Endothelial cell of umbilical vein (primary cell): ENCODE measurements around the gene INPP5E. TPM values are rescaled to one million over a fixed set of nuclear protein-coding genes. Genes with fewer than 3 reads are reported as not detected.

ENCODE experiments used
- BruUV-seq: library from RNA; stranded (reverse); fragments of 400-500 nt; replicated peaks from 2 replicates; lab custom pipeline; 2021; lab: Mats Ljungman, UMichigan
- CTCF ChIA-PET: fragments of 300-600, 350-600 bp; sonication (Branson Sonifier 250); formaldehyde crosslinking; loops from one replicate; lab custom pipeline; 2021; ENCODE audit warnings: antibody characterized with exemption, inconsistent platforms; lab: Charles Lee
- POLR2A ChIA-PET: fragments of 300-600, 350-600 bp; sonication (Branson Sonifier 250); formaldehyde crosslinking; loops from one replicate; lab custom pipeline; 2021; ENCODE audit warnings: antibody characterized with exemption, inconsistent platforms; lab: Charles Lee
- DNase-seq: peaks from one replicate; pipeline ENCODE4 v3.0.0-alpha.2; 2011; ENCODE audit warnings: low read depth, low spot score
- FAIRE-seq: peaks from 2 replicates; lab custom pipeline; 2011; peaks lifted over from hg19 to GRCh38; lab: Jason Lieb, UNC
- H2AFZ ChIP-seq: 2 replicates; pipeline ENCODE4 v1.6.0; 2012; ENCODE audit warnings: low read depth, low read length, control low read depth, inconsistent platforms
- H3K27ac ChIP-seq: 2 replicates; pipeline ENCODE4 v1.5.1; 2011; ENCODE audit warnings: low read depth, mild to moderate bottlenecking, control low read depth, low read length, moderate library complexity; ENCODE audit not compliant: insufficient read depth
- H3K27me3 ChIP-seq, 2 experiments: 2 replicates each; pipeline versions ENCODE4 v1.6.0 to v1.6.1; 2011; ENCODE audit warnings: low read length in 2 of 2, mixed read lengths in 1 of 2; ENCODE audit not compliant: control insufficient read depth in 2 of 2, insufficient read depth in 2 of 2
- H3K36me3 ChIP-seq, 2 experiments: 2 replicates in 1 of 2; 3 replicates in 1 of 2; pipeline ENCODE4 v1.5.1; 2011; ENCODE audit warnings: low read length in 2 of 2, mild to moderate bottlenecking in 1 of 2, moderate library complexity in 1 of 2; ENCODE audit not compliant: control insufficient read depth in 2 of 2, insufficient read depth in 2 of 2; ENCODE audit errors: extremely low read depth in 1 of 2
- H3K4me1 ChIP-seq: 3 replicates; pipeline ENCODE4 v1.5.1; 2011; ENCODE audit warnings: mild to moderate bottlenecking, low read length; ENCODE audit not compliant: control insufficient read depth, insufficient read depth; ENCODE audit errors: extremely low read depth
- H3K4me2 ChIP-seq: 2 replicates; pipeline ENCODE4 v1.6.1; 2011; ENCODE audit warnings: low read length, control low read depth, mixed read lengths; ENCODE audit not compliant: insufficient read depth
- H3K4me3 ChIP-seq, 3 experiments: fragments of 200-600 bp in 1 of 3; sonication (generic), shearing (Covaris generic) in 1 of 3; replicated peaks in 1 of 3; 2 replicates each; pipeline ENCODE4 v1.5.1; 2011 to 2016; ENCODE audit warnings: control low read depth in 3 of 3, low read length in 3 of 3, mild to moderate bottlenecking in 2 of 3, inconsistent platforms in 1 of 3, low read depth in 1 of 3, moderate library complexity in 1 of 3; ENCODE audit not compliant: insufficient read depth in 1 of 3
- H3K79me2 ChIP-seq: 2 replicates; pipeline ENCODE4 v1.6.0; 2012; ENCODE audit warnings: low read length, inconsistent platforms; ENCODE audit not compliant: control insufficient read depth, insufficient read depth
- H3K9ac ChIP-seq: replicated peaks from 2 replicates; pipeline ENCODE3; 2011; ENCODE audit warnings: low read length, control low read depth; ENCODE audit not compliant: insufficient read depth; ENCODE audit errors: extremely low read depth
- H3K9me1 ChIP-seq: replicated peaks from 3 replicates; pipeline ENCODE4 v1.6.0; 2011; ENCODE audit warnings: mild to moderate bottlenecking, low read length; ENCODE audit not compliant: control insufficient read depth, insufficient read depth; ENCODE audit errors: extremely low read depth
- H3K9me3 ChIP-seq: replicated peaks from 2 replicates; pipeline ENCODE4 v1.5.1; 2012; ENCODE audit warnings: low read length, inconsistent platforms; ENCODE audit not compliant: control insufficient read depth, insufficient read depth
- H4K20me1 ChIP-seq: replicated peaks from 2 replicates; pipeline ENCODE3; 2011; ENCODE audit warnings: mild to moderate bottlenecking, low read length; ENCODE audit not compliant: control insufficient read depth, insufficient read depth; ENCODE audit errors: extremely low read depth
- EZH2 ChIP-seq: IDR thresholded peaks from 2 replicates; pipeline ENCODE4 v1.6.1; 2012; ENCODE audit warnings: borderline replicate concordance, low read depth, mild to moderate bottlenecking, moderate library complexity, low read length, inconsistent platforms; ENCODE audit not compliant: severe bottlenecking
- FOS ChIP-seq: IDR thresholded peaks from 2 replicates; pipeline ENCODE4 v1.6.1; 2011; ENCODE audit warnings: mild to moderate bottlenecking, low read length, moderate library complexity, borderline replicate concordance; ENCODE audit not compliant: insufficient read depth
- GATA2 ChIP-seq: IDR thresholded peaks from 2 replicates; pipeline ENCODE4 v1.7.0; 2011; ENCODE audit warnings: low read depth, mild to moderate bottlenecking, moderate library complexity, mixed read lengths, low read length; ENCODE audit not compliant: insufficient read length, insufficient read depth
- JUN ChIP-seq: IDR thresholded peaks from 2 replicates; pipeline ENCODE4 v1.6.1; 2011; ENCODE audit warnings: borderline replicate concordance, low read depth; ENCODE audit not compliant: insufficient read length, insufficient read depth
- MYC ChIP-seq: IDR thresholded peaks from one replicate; pipeline ENCODE4 v1.6.1; 2011; ENCODE audit warnings: mild to moderate bottlenecking, low read depth, low read length
- POLR2A ChIP-seq: IDR thresholded peaks from 2 replicates; pipeline ENCODE4 v1.6.1; 2012; ENCODE audit warnings: low read depth, mild to moderate bottlenecking, control low read depth, low read length
- POLR2AphosphoS5 ChIP-seq: IDR thresholded peaks from 2 replicates; pipeline ENCODE4 v1.6.1; 2012; ENCODE audit warnings: low read depth, mild to moderate bottlenecking, control low read depth, low read length, moderate library complexity; ENCODE audit not compliant: insufficient read depth
- dilution Hi-C: fragments of 300-500 bp; cut with MboI; formaldehyde crosslinking; loops from one replicate; pipeline ENCODE4 v1.15.0; 2019; ENCODE audit warnings: low sequenced_read_pairs; ENCODE audit not compliant: extremely low pct_ligation_motif_present
- intact Hi-C: fragments of 100-400 bp; cut with micrococcal nuclease; formaldehyde crosslinking; loops from one replicate; pipeline ENCODE4 v1.10.0; 2022
- polyA plus RNA-seq, 4 experiments: library from polyadenylated mRNA; depleted of rRNA in 3 of 4; stranded (reverse) in 3 of 4; unstranded in 1 of 4; fragments of >200 nt; gene quantifications; 2 replicates each; pipeline versions ENCODE4 v1.2.1 to v1.2.3, GENCODE V29; 2011 to 2012; ENCODE audit warnings: missing spikeins in 1 of 4
- total RNA-seq: library from RNA; stranded (reverse); gene quantifications from 2 replicates; pipeline ENCODE4 v1.2.3, GENCODE V29; 2021
- TF ChIP-seq, protein P1 (sequence below): IDR thresholded peaks from 2 replicates; pipeline ENCODE4 v1.6.1; 2011; ENCODE audit not compliant: insufficient read depth, insufficient read length
- TF ChIP-seq, protein P2 (sequence below), 2 donors: IDR thresholded peaks; 1 replicate in 1 of 2; 2 replicates in 1 of 2; pipeline ENCODE4 v1.5.1; 2011; ENCODE audit warnings: low read length in 2 of 2, mild to moderate bottlenecking in 2 of 2, moderate library complexity in 2 of 2, control low read depth in 1 of 2, inconsistent platforms in 1 of 2, low read depth in 1 of 2; ENCODE audit not compliant: insufficient read depth in 1 of 2; ENCODE audit errors: extremely low read depth in 1 of 2

Gene INPP5E
- total and polyA plus RNA-seq, 2 donors (not counting 3 experiments of a cell fraction or from before 2014, with no cell fraction given): 15.0 to 24.5 TPM

DNA sequence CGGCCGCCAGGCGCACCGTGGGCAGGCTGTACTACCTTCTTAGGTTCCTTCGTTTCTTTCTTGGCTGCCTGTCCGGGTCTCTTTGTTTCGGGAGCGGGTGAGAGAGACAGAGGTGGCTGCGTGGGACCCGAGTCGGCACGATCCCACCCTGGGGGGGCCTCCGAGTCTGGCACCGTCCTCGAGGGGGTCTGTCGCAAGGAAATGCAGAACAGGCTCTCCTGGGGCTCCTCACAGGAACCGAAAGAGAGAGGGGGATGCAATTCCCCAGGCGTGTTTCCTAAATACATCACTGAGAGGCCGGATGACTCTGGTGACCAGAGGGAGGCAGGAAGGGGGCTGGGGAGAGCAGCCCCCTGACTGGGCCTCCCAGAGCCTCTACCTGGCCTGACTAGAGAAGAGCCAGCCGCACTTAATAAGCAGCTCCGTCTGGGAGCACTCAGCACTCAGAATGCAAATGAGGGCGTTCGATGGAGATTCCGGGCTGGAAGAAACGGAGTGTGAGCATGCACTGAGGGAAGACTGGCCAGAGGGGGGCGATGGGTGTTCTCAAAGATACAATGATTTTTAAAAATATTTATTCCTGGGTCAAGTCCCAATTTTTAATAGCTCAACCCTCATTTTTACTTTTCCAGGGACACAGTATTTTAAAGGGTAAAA, 11.7 kb upstream of the INPP5E start:
- Histone ChIP-seq H2AFZ (no peak overlapping the region), H3K27me3 (no peaks in the 10 kb centered on the region), H3K4me2 (no peak overlapping the region), H4K20me1 (no peaks in the 10 kb centered on the region), H3K27ac (no peak overlapping the region), H3K9me3 (no peaks in the 10 kb centered on the region), H3K9me1 (no peaks in the 10 kb centered on the region), H3K9ac (no peak overlapping the region), H3K36me3 (peaks cover 28 to 68% of the 10 kb centered on the region in 2 experiments), H3K4me3 (no peak overlapping the region), H3K4me1 (no peaks in the 10 kb centered on the region), H3K79me2 (no peaks in the 10 kb centered on the region)
- dilution Hi-C loops (no loop called here), intact Hi-C loops (no loop called here)
- TF ChIP-seq MYC (no peak), JUN (no peak), POLR2AphosphoS5 (no peak), POLR2A (no peak), EZH2 (no peak), FOS (no peak), GATA2 (no peak)
- TF ChIP-seq, protein P1, sequence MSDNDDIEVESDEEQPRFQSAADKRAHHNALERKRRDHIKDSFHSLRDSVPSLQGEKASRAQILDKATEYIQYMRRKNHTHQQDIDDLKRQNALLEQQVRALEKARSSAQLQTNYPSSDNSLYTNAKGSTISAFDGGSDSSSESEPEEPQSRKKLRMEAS: no peak
- TF ChIP-seq, protein P2, sequence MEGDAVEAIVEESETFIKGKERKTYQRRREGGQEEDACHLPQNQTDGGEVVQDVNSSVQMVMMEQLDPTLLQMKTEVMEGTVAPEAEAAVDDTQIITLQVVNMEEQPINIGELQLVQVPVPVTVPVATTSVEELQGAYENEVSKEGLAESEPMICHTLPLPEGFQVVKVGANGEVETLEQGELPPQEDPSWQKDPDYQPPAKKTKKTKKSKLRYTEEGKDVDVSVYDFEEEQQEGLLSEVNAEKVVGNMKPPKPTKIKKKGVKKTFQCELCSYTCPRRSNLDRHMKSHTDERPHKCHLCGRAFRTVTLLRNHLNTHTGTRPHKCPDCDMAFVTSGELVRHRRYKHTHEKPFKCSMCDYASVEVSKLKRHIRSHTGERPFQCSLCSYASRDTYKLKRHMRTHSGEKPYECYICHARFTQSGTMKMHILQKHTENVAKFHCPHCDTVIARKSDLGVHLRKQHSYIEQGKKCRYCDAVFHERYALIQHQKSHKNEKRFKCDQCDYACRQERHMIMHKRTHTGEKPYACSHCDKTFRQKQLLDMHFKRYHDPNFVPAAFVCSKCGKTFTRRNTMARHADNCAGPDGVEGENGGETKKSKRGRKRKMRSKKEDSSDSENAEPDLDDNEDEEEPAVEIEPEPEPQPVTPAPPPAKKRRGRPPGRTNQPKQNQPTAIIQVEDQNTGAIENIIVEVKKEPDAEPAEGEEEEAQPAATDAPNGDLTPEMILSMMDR (IDR thresholded peaks at IDR 0.05; ENCODE audit: extremely low read depth in 1 of 2, insufficient read depth in 1 of 2, low read depth in 1 of 2, low read length in 2 of 2): no peak
- FAIRE-seq: no peak
- no peak for DNase-seq
- CTCF ChIA-PET: no interaction called here
- no TSS peak for BruUV-seq
- POLR2A ChIA-PET: no interaction called here
